ENCODE measurements around the gene FBLN2. TPM values are rescaled to one million over a fixed set of nuclear protein-coding genes. Genes with fewer than 3 reads are reported as not detected.

Gene FBLN2
- total and polyA plus RNA-seq, 4 donors = 4.3 to 43.4 (median 21.1) TPM

DNA sequence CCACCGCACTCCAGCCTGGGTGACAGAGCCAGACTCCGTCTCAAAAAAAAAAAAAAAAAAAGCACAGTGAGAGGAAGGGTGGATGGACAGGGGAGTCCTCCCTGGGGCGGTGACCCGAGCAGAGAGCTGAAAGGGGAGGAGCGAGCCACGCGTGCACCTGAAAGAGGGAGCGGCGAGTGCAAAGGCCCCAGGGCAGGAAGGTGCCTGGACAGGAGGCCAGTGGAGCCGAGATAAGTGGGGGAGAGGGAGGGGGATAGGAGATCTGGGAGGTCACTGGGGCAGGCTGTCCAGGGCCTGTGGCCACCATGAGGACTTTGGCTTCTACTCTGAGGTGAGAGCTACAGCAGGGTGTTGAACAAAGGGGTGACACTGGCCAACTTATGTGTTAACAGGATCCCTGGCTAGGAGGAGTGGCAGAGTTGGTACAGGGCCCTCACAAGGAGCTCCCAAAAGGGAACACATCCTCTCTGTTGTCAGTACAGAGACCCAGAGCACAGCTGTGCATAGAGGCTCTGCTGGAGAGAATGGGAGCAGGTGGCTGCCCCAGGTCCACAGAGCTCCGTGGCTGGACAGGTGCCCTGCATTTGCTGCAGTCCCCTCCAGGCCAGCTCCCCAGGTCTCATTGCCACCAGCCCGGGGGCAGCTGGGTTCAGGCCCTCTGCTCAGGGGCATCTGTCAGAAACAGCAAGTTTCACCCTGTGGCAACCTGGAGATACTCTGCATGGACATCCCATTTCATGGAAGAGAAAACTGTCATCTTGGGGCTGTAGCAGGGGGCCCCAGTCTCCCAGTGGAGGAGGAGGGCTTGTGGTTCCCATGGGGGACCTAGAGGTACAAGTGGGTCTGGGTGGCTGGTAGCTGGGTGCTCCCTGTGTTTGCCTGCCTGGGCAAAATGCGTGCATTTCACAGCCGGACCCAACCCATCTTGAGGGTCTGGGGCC lies 28.5 kb downstream of the FBLN2 start:
- ATAC-seq (ENCODE audit: insufficient read depth, low FRiP score) = no peak
- Histone ChIP-seq H3K9ac (ENCODE audit: insufficient read depth in 1 of 2, low read length in 2 of 2) (no peak overlapping the region), H3K4me1 (ENCODE audit: control insufficient read depth in 5 of 5, insufficient read depth in 5 of 5, low read length in 5 of 5) (peaks cover 0 to 28% (median 3%) of the 10 kb centered on the region in 5 donors), H3K27me3 (ENCODE audit: control insufficient read depth in 3 of 3, insufficient read depth in 3 of 3, low read length in 2 of 3) (no peaks in the 10 kb centered on the region), H3K27ac (ENCODE audit: low read depth in 1 of 2, low read length in 1 of 2) (no peak overlapping the region), H3K4me3 (no peak overlapping the region), H3K36me3 (ENCODE audit: control insufficient read depth in 4 of 4, insufficient read depth in 4 of 4, low read length in 4 of 4) (no peaks in the 10 kb centered on the region), H3K9me3 (ENCODE audit: control insufficient read depth in 4 of 4, insufficient read depth in 3 of 4, low read length in 3 of 4) (no peaks in the 10 kb centered on the region)
- TF ChIP-seq, protein P1, sequence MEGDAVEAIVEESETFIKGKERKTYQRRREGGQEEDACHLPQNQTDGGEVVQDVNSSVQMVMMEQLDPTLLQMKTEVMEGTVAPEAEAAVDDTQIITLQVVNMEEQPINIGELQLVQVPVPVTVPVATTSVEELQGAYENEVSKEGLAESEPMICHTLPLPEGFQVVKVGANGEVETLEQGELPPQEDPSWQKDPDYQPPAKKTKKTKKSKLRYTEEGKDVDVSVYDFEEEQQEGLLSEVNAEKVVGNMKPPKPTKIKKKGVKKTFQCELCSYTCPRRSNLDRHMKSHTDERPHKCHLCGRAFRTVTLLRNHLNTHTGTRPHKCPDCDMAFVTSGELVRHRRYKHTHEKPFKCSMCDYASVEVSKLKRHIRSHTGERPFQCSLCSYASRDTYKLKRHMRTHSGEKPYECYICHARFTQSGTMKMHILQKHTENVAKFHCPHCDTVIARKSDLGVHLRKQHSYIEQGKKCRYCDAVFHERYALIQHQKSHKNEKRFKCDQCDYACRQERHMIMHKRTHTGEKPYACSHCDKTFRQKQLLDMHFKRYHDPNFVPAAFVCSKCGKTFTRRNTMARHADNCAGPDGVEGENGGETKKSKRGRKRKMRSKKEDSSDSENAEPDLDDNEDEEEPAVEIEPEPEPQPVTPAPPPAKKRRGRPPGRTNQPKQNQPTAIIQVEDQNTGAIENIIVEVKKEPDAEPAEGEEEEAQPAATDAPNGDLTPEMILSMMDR (IDR thresholded peaks at IDR 0.05; ENCODE audit: control extremely low read depth, extremely low read depth) = no peak
- 91 to 97% methylated on average over 11 to 14 of the region's 14 CpGs for WGBS, 2 donors
- no peak for DNase-seq

DNA sequence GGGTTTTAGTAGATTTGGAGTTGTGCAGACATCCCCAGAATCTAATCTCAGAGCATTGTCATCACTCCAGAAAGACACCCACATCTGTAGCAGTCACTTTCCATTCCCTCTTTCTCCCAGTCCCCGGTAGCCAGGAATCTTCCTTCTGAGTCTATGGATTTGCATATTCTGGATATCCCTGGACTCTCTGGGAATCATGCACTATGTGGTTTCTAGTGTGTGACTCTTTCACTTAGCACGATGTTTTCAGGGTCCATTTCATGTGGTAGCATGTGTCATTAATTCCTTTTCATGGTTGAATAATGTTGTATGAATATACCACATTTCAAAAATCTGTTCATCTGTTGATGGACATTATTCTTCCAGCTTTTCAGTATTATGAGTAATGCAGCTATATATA lies 29.3 kb downstream of the FBLN2 start:
- H3K4me1 ChIP-seq (ENCODE audit: control insufficient read depth in 5 of 5, insufficient read depth in 5 of 5, low read length in 5 of 5) = peaks cover 0 to 35% (median 3%) of the 10 kb centered on the region in 5 donors
- DNase-seq (no peak), ATAC-seq (ENCODE audit: insufficient read depth, low FRiP score) (no peak)
- no peak overlapping the region for H3K4me3 ChIP-seq
- H3K27me3 ChIP-seq (ENCODE audit: control insufficient read depth in 3 of 3, insufficient read depth in 3 of 3, low read length in 2 of 3) = no peaks in the 10 kb centered on the region
- H3K27ac ChIP-seq (ENCODE audit: low read depth in 1 of 2, low read length in 1 of 2) = no peak overlapping the region
- 78 to 84% methylated on average over 2 of the region's 2 CpGs for WGBS, 2 donors
- no peaks in the 10 kb centered on the region for H3K9me3 ChIP-seq (ENCODE audit: control insufficient read depth in 4 of 4, insufficient read depth in 3 of 4, low read length in 3 of 4)
- H3K36me3 ChIP-seq (ENCODE audit: control insufficient read depth in 4 of 4, insufficient read depth in 4 of 4, low read length in 4 of 4) = no peaks in the 10 kb centered on the region
- TF ChIP-seq, protein P1 (IDR thresholded peaks at IDR 0.05; ENCODE audit: control extremely low read depth, extremely low read depth) = no peak
- H3K9ac ChIP-seq (ENCODE audit: insufficient read depth in 1 of 2, low read length in 2 of 2) = no peak overlapping the region

GRCh38 chr3:13579063-13579462 lies 30.1 kb downstream of the FBLN2 start:
- ATAC-seq (ENCODE audit: insufficient read depth, low FRiP score) = no peak
- Histone ChIP-seq H3K36me3 (ENCODE audit: control insufficient read depth in 4 of 4, insufficient read depth in 4 of 4, low read length in 4 of 4) (no peaks in the 10 kb centered on the region), H3K9me3 (ENCODE audit: control insufficient read depth in 4 of 4, insufficient read depth in 3 of 4, low read length in 3 of 4) (no peaks in the 10 kb centered on the region), H3K4me3 (no peak overlapping the region), H3K9ac (ENCODE audit: insufficient read depth in 1 of 2, low read length in 2 of 2) (no peak overlapping the region), H3K27me3 (ENCODE audit: control insufficient read depth in 3 of 3, insufficient read depth in 3 of 3, low read length in 2 of 3) (no peaks in the 10 kb centered on the region), H3K4me1 (ENCODE audit: control insufficient read depth in 5 of 5, insufficient read depth in 5 of 5, low read length in 5 of 5) (peaks cover 0 to 31% (median 3%) of the 10 kb centered on the region in 5 donors), H3K27ac (ENCODE audit: low read depth in 1 of 2, low read length in 1 of 2) (no peak overlapping the region)
- WGBS, 2 donors = 57 to 69% methylated on average over 4 of the region's 4 CpGs
- DNase-seq = no peak
- TF ChIP-seq, protein P1 (IDR thresholded peaks at IDR 0.05; ENCODE audit: control extremely low read depth, extremely low read depth) = no peak

Data from lung (tissue), 12 donors.